Vagina (tissue), 2 donors: Measurements from ENCODE around the gene RNASE8.

Source experiments
- CTCF ChIP-seq, 3 experiments: fragments of 450-650 bp in 2 of 3; fragments of 200-600 bp in 1 of 3; sonication (generic) in 1 of 3; IDR thresholded peaks; one replicate each; pipeline ENCODE4 v1.5.1; 2017 to 2019; ENCODE audit warnings: antibody characterized with exemption in 3 of 3, mild to moderate bottlenecking in 2 of 3, moderate library complexity in 2 of 3
- POLR2A ChIP-seq, 2 donors: fragments of 450-650 bp; IDR thresholded peaks; one replicate each; pipeline ENCODE4 v1.6.1; 2017; ENCODE audit warnings: antibody characterized with exemption in 2 of 2, mild to moderate bottlenecking in 2 of 2, moderate library complexity in 2 of 2

- TF ChIP-seq POLR2A (IDR thresholded peaks at IDR 0.05) (peak in 1 of 2 donors; percentile 43), CTCF (IDR thresholded peaks at IDR 0.05) (no peak)
Observed at GRCh38 chr14:21071225-21072030, 13.8 kb downstream of the RNASE8 start.
